ENCODE results near the gene UNC45A.
A peak's percentile ranks its signal among the peaks of the same experiment; 100 is the strongest.

Gene UNC45A

DNA sequence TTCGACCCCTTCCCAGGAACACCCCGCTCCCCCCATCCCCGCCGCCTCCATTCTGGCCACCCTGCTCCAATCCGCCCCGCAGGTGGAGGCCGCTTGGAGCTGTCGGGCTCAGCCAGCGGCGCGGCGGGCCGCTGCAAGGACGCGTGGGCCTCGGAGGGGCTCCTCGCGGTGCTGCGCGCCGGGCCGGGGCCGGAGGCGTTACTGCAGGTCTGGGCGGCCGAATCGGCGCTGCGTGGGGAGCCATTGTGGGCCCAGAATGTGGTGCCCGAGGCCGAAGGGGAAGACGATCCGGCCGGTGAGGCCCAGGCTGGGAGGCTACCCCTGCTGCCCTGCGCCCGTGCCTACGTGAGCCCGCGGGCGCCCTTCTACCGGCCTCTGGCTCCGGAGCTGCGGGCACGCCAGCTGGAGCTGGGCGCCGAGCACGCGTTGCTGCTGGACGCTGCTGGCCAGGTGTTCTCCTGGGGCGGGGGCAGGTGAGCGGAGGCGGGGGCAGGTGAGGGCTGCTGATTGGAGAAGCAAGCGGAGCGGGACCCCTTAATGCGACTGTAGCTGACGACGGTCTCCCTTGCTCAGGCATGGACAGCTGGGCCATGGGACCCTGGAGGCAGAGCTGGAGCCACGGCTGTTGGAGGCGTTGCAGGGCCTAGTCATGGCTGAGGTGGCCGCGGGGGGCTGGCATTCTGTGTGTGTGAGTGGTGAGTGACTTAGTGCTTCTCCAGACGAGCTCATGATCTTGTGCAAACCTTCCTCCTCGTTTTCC is 22.1 kb downstream of the UNC45A start:
- TF ChIP-seq CTCF (IDR thresholded peaks at IDR 0.05), result no peak
- no peak for TF ChIP-seq ZFX (IDR thresholded peaks at IDR 0.05; ENCODE audit: borderline replicate concordance)
- peak overlapping the region; percentile 57 for H3K27ac ChIP-seq

DNA sequence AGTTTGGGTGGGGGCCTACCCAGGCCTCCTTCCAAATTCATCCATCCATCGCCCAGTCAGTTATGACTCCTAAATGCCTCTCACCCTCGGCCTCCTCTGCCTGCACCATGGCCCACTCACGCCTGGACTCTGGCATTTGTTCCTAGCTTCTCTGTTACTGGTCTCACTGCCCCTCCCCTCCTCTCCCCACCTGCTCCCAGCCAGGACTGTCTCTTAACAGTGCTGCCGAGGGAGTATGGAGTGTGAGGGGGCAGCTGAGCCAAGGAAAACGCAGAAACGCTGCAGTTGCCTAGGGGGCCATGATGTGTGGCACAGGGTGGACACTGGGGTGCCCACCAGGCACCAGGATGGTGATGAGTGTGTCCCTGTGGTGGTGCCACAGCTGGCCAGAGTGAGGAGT is 22.7 kb downstream of the UNC45A start:
- H3K27ac ChIP-seq, result no peak overlapping the region
- TF ChIP-seq CTCF (IDR thresholded peaks at IDR 0.05) (no peak), ZFX (IDR thresholded peaks at IDR 0.05; ENCODE audit: borderline replicate concordance) (no peak)

- TF ChIP-seq ZFX (IDR thresholded peaks at IDR 0.05; ENCODE audit: borderline replicate concordance) (no peak), CTCF (IDR thresholded peaks at IDR 0.05) (no peak)
These were observed 24.0 kb downstream of the UNC45A start for GRCh38 chr15:90959028-90959595.

GRCh38 chr15:90959894-90960293 is 24.8 kb downstream of the UNC45A start:
- no peak for TF ChIP-seq ZFX (IDR thresholded peaks at IDR 0.05; ENCODE audit: borderline replicate concordance)
- TF ChIP-seq CTCF (IDR thresholded peaks at IDR 0.05), result no peak
- no peak overlapping the region for H3K27ac ChIP-seq

More at GRCh38 chr15:90959028-90959595, 24.0 kb downstream of the UNC45A start:
- no peak overlapping the region for H3K27ac ChIP-seq

DNA sequence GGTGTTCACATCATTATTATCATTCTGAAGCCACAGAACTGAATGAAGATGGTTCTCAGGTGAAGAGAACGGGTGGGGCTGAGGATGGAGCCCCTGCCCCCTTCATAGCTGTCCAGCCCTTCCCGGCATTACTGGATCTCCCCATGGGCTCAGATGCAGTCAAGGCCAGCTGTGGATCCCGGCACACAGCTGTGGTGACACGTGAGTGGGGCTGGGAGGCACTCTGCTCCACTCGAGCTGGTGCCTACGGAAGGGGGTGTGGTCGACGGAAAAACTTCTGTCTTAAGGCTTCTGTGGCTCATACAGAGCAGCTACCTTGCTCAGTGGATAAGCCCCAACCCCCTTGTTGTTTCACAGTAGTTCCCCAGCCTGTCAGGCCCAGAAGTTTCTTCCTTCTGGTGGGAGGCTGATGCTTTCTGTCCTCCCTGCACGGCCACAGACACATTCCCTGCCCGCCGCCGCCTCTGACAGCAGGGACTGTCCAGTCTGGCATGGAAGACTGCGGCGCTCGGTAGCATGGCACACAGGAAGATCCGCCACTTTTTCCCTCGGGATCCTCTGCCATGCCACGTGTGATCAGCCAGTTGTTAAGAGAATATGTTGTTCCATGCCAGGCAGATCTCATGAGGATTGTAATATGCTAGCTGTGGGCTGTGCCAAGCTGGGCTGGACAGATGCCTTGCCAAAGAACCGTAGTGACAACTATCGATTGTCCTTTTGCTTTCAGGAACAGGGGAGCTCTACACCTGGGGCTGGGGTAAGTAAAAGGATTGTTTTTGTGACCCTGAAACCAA is 25.4 kb downstream of the UNC45A start:
- TF ChIP-seq CTCF (IDR thresholded peaks at IDR 0.05) (no peak), ZFX (IDR thresholded peaks at IDR 0.05; ENCODE audit: borderline replicate concordance) (no peak)
- H3K27ac ChIP-seq, result no peak overlapping the region

GRCh38 chr15:90962021-90962420 is 26.9 kb downstream of the UNC45A start:
- TF ChIP-seq CTCF (IDR thresholded peaks at IDR 0.05) (no peak), ZFX (IDR thresholded peaks at IDR 0.05; ENCODE audit: borderline replicate concordance) (no peak)
- no peak overlapping the region for H3K27ac ChIP-seq

All from 22Rv1 (cell line).